ENCODE results near the gene MPL.

GRCh38 chr1:43307458-43308158 lies 30.0 kb upstream of the MPL start:
- TF ChIP-seq REST (IDR thresholded peaks at IDR 0.05) (no peak), CTCF (IDR thresholded peaks at IDR 0.05; ENCODE audit: low read depth, low read length, missing input control) (no peak), JUND (IDR thresholded peaks at IDR 0.05) (no peak), MAX (IDR thresholded peaks at IDR 0.05) (no peak), TAF1 (conservative IDR thresholded peaks at IDR 0.05) (no peak), YY1 (IDR thresholded peaks at IDR 0.05) (no peak), RXRA (IDR thresholded peaks at IDR 0.05) (no peak), ATF3 (IDR thresholded peaks at IDR 0.05) (no peak), RAD21 (IDR thresholded peaks at IDR 0.05) (no peak), GABPA (IDR thresholded peaks at IDR 0.05 in 1 of 2, conservative IDR thresholded peaks at IDR 0.05 in 1 of 2) (no peak), FOXA1 (IDR thresholded peaks at IDR 0.05) (no peak), EGR1 (IDR thresholded peaks at IDR 0.05; ENCODE audit: low read depth in 2 of 2) (no peak), SP1 (IDR thresholded peaks at IDR 0.05) (no peak)
